Measurements from ENCODE around the gene DTNB.

- TF ChIP-seq POLR2AphosphoS5 (IDR thresholded peaks at IDR 0.05) (no peak), CTCF (IDR thresholded peaks at IDR 0.05) (no peak), POLR2A (IDR thresholded peaks at IDR 0.05) (no peak), EP300 (IDR thresholded peaks at IDR 0.05) (no peak)
These were observed 298.6 kb downstream of the DTNB start for GRCh38 chr2:25374827-25375226.
